H1 (cell line): ENCODE measurements around the gene HSPA1B. TPM values are rescaled to one million over a fixed set of nuclear protein-coding genes. Genes with fewer than 3 reads are reported as not detected.

Experiments used
- ASH2L ChIP-seq: fragments of 200-600, 300-600 bp; sonication (generic); IDR thresholded peaks from one replicate; pipeline ENCODE4 v1.7.1; 2017; ENCODE audit warnings: low read length
- BCL11A ChIP-seq, 2 experiments: IDR thresholded peaks; one replicate each; pipeline ENCODE4 v1.6.1; 2011; ENCODE audit warnings: low read depth in 2 of 2, low read length in 2 of 2, mild to moderate bottlenecking in 2 of 2
- CBX5 ChIP-seq: fragments of 300-800, 300-1000 bp; sonication (generic); IDR thresholded peaks from 2 replicates; pipeline ENCODE4 v1.7.1; 2016; ENCODE audit warnings: antibody characterized with exemption, low read length, low read depth
- CHD7 ChIP-seq: fragments of 300-600 bp; sonication (generic); IDR thresholded peaks from 2 replicates; pipeline ENCODE4 v1.7.1; 2012; ENCODE audit warnings: low read length, moderate library complexity, mild to moderate bottlenecking, inconsistent platforms; ENCODE audit not compliant: insufficient replicate concordance
- CTBP2 ChIP-seq: IDR thresholded peaks from 2 replicates; pipeline ENCODE4 v1.7.0; 2011; ENCODE audit warnings: borderline replicate concordance, mild to moderate bottlenecking, moderate library complexity, mixed read lengths, low read length; ENCODE audit not compliant: insufficient read depth, insufficient read length
- GABPA ChIP-seq: IDR thresholded peaks from 2 replicates; pipeline ENCODE4 v1.6.1; 2011; ENCODE audit warnings: mild to moderate bottlenecking, low read length, moderate library complexity, borderline replicate concordance; ENCODE audit not compliant: insufficient read depth
- GTF2F1 ChIP-seq: IDR thresholded peaks from 2 replicates; pipeline ENCODE4 v1.6.1; 2012; ENCODE audit warnings: low read depth, low read length, improper control_type of control experiment, borderline replicate concordance
- JUN ChIP-seq: IDR thresholded peaks from 2 replicates; pipeline ENCODE4 v1.6.1; 2011; ENCODE audit warnings: low read depth, mild to moderate bottlenecking, improper control_type of control experiment, low read length
- KDM4A ChIP-seq: IDR thresholded peaks from one replicate; pipeline ENCODE4 v1.7.1; 2012; ENCODE audit warnings: low read depth, mild to moderate bottlenecking, moderate library complexity, low read length, inconsistent platforms; ENCODE audit not compliant: severe bottlenecking
- RFX5 ChIP-seq: IDR thresholded peaks from 2 replicates; pipeline ENCODE4 v1.6.1; 2011; ENCODE audit warnings: low read depth, low read length, improper control_type of control experiment, borderline replicate concordance
- SIN3A ChIP-seq, 2 experiments: IDR thresholded peaks in 1 of 2; conservative IDR thresholded peaks in 1 of 2; 2 replicates each; pipeline ENCODE4 v1.6.1; 2011 to 2012; ENCODE audit warnings: low read length in 2 of 2, improper control_type of control experiment in 1 of 2, low read depth in 1 of 2, mild to moderate bottlenecking in 1 of 2
- SUZ12 ChIP-seq: fragments of 200-600 bp; sonication (generic); IDR thresholded peaks from 2 replicates; pipeline ENCODE4 v1.6.1; 2012; ENCODE audit warnings: mild to moderate bottlenecking, inconsistent platforms, low read length, moderate library complexity, mixed read lengths
- polyA plus RNA-seq, 7 experiments: library from polyadenylated mRNA; depleted of rRNA in 3 of 7; stranded (reverse) in 5 of 7; unstranded in 2 of 7; fragments of >200 nt in 5 of 7; fragments of 200-250 nt in 2 of 7; gene quantifications; 1 replicate in 5 of 7; 2 replicates in 1 of 7; 4 replicates in 1 of 7; pipeline versions ENCODE4 v1.2.1 to v1.2.3, GENCODE V29; 2011 to 2013; ENCODE audit warnings: missing spikeins in 2 of 7, mixed read lengths in 2 of 7
- total RNA-seq: library from RNA; stranded (reverse); fragmentation: NEBNext Ultra II Directional; extraction: Animal tissue kit (Norgen Biotek cat#: 25700); gene quantifications from 2 replicates; pipeline ENCODE4 v1.2.1, GENCODE V29; 2021

Gene HSPA1B
- total and polyA plus RNA-seq, 2 of the 8 experiments (the other 6 are each of a cell fraction or from before 2014, with no cell fraction given) = 36.6 to 76.6 TPM

- TF ChIP-seq CHD7 (no peak), JUN (no peak), KDM4A (no peak), SUZ12 (no peak), BCL11A (IDR thresholded peaks at IDR 0.05; ENCODE audit: low read depth in 2 of 2, low read length in 2 of 2) (no peak), ASH2L (no peak), GTF2F1 (no peak), CTBP2 (no peak), CBX5 (no peak), SIN3A (conservative IDR thresholded peaks at IDR 0.05 in 1 of 2, IDR thresholded peaks at IDR 0.05 in 1 of 2; ENCODE audit: low read depth in 1 of 2, low read length in 2 of 2) (no peak), GABPA (no peak), RFX5 (no peak)
These were observed 31.2 kb downstream of the HSPA1B start (continued) for GRCh38 chr6:31858707-31859106.
